H9 (cell line): ENCODE measurements around the gene ATP13A4. TPM values are rescaled to one million over a fixed set of nuclear protein-coding genes. Genes with fewer than 3 reads are reported as not detected.

Source experiments
- DNase-seq: peaks from one replicate; pipeline ENCODE4 v3.0.0-alpha.2; 2017
- H2AFZ ChIP-seq: one replicate; pipeline ENCODE4 v1.6.1; 2013; ENCODE audit warnings: mild to moderate bottlenecking, low read length, control low read depth, moderate library complexity
- H2AK5ac ChIP-seq: 2 replicates; pipeline ENCODE4 v1.6.1; 2013; ENCODE audit warnings: low read length, control low read depth, mixed read lengths; ENCODE audit not compliant: insufficient read length
- H2BK120ac ChIP-seq: one replicate; pipeline ENCODE4 v1.6.1; 2013; ENCODE audit warnings: low read depth, mild to moderate bottlenecking, low read length, control low read depth, inconsistent platforms; ENCODE audit not compliant: poor library complexity, severe bottlenecking
- H2BK12ac ChIP-seq: 2 replicates; pipeline ENCODE4 v1.6.1; 2013; ENCODE audit warnings: low read length, control low read depth, mixed read lengths, low read depth; ENCODE audit not compliant: insufficient read length
- H2BK15ac ChIP-seq: 2 replicates; pipeline ENCODE4 v1.6.1; 2013; ENCODE audit warnings: low read depth, low read length, control low read depth
- H2BK20ac ChIP-seq: one replicate; pipeline ENCODE4 v1.6.1; 2013; ENCODE audit warnings: low read depth, mild to moderate bottlenecking, low read length, control low read depth, inconsistent platforms; ENCODE audit not compliant: poor library complexity, severe bottlenecking
- H2BK5ac ChIP-seq: 2 replicates; pipeline ENCODE4 v1.6.1; 2013; ENCODE audit warnings: low read length, control low read depth, mixed read lengths; ENCODE audit not compliant: insufficient read length
- H3K14ac ChIP-seq: 2 replicates; pipeline ENCODE4 v1.6.1; 2013; ENCODE audit warnings: low read length, control low read depth; ENCODE audit not compliant: insufficient read depth
- H3K18ac ChIP-seq: 2 replicates; pipeline ENCODE4 v1.6.1; 2013; ENCODE audit warnings: low read depth, mild to moderate bottlenecking, mixed read lengths, low read length, control low read depth; ENCODE audit not compliant: insufficient read length
- H3K23ac ChIP-seq: 2 replicates; pipeline ENCODE4 v1.6.1; 2013; ENCODE audit warnings: low read length, control low read depth, mixed read lengths, low read depth; ENCODE audit not compliant: insufficient read length
- H3K23me2 ChIP-seq: 2 replicates; pipeline ENCODE4 v1.6.1; 2013; ENCODE audit warnings: low read depth, mild to moderate bottlenecking, mixed read lengths, low read length, control low read depth; ENCODE audit not compliant: insufficient read length, poor library complexity, severe bottlenecking
- H3K27ac ChIP-seq: 2 replicates; pipeline ENCODE4 v1.5.1; 2013; ENCODE audit warnings: low read length, control low read depth, mixed read lengths, low read depth; ENCODE audit not compliant: insufficient read length
- H3K27me3 ChIP-seq: 2 replicates; pipeline ENCODE4 v1.6.1; 2013; ENCODE audit warnings: low read length, control low read depth, inconsistent platforms; ENCODE audit not compliant: insufficient read depth
- H3K4ac ChIP-seq: 2 replicates; pipeline ENCODE4 v1.6.1; 2013; ENCODE audit warnings: low read depth, mild to moderate bottlenecking, control low read depth, inconsistent platforms, low read length, moderate library complexity
- H3K4me1 ChIP-seq: 2 replicates; pipeline ENCODE4 v1.6.1; 2013; ENCODE audit warnings: low read length, control low read depth, inconsistent platforms; ENCODE audit not compliant: insufficient read depth
- H3K4me2 ChIP-seq: 2 replicates; pipeline ENCODE4 v1.6.1; 2013; ENCODE audit warnings: low read length, control low read depth, mixed read lengths; ENCODE audit not compliant: insufficient read length, insufficient read depth
- H3K56ac ChIP-seq: 2 replicates; pipeline ENCODE4 v1.6.1; 2013; ENCODE audit warnings: low read depth, mild to moderate bottlenecking, mixed read lengths, low read length, control low read depth; ENCODE audit not compliant: insufficient read length
- H3K79me1 ChIP-seq: 2 replicates; pipeline ENCODE4 v1.6.1; 2013; ENCODE audit warnings: low read depth, mild to moderate bottlenecking, moderate library complexity, low read length, control low read depth, inconsistent platforms; ENCODE audit not compliant: insufficient read depth, poor library complexity, severe bottlenecking
- H3K79me2 ChIP-seq: 2 replicates; pipeline ENCODE4 v1.6.1; 2013; ENCODE audit warnings: low read length, control low read depth, inconsistent platforms; ENCODE audit not compliant: insufficient read depth
- H3K9ac ChIP-seq: 2 replicates; pipeline ENCODE4 v1.6.1; 2013; ENCODE audit warnings: low read length, control low read depth, mixed read lengths; ENCODE audit not compliant: insufficient read length; ENCODE audit errors: extremely low read depth
- H3K9me3 ChIP-seq: one replicate; pipeline ENCODE4 v1.6.1; 2013; ENCODE audit warnings: low read depth, low read length, inconsistent platforms; ENCODE audit not compliant: control insufficient read depth
- H3T11ph ChIP-seq: one replicate; pipeline ENCODE4 v1.6.1; 2013; ENCODE audit warnings: mild to moderate bottlenecking, low read length, control low read depth, inconsistent platforms
- H4K20me1 ChIP-seq: one replicate; pipeline ENCODE4 v1.6.1; 2013; ENCODE audit not compliant: control insufficient read depth, insufficient read length, insufficient read depth
- H4K5ac ChIP-seq: 2 replicates; pipeline ENCODE4 v1.6.1; 2013; ENCODE audit warnings: low read depth, mild to moderate bottlenecking, mixed read lengths, low read length, control low read depth; ENCODE audit not compliant: insufficient read length
- H4K8ac ChIP-seq: replicated peaks from 2 replicates; pipeline ENCODE4 v1.6.1; 2013; ENCODE audit warnings: low read length, control low read depth, mixed read lengths, low read depth; ENCODE audit not compliant: insufficient read length
- H4K91ac ChIP-seq: 2 replicates; pipeline ENCODE4 v1.6.1; 2013; ENCODE audit warnings: low read depth, mild to moderate bottlenecking, moderate library complexity, mixed read lengths, low read length, control low read depth; ENCODE audit not compliant: insufficient read length
- H3K27ac Mint-ChIP-seq, 3 experiments: 2 replicates in 2 of 3; 3 replicates in 1 of 3; pipeline ENCODE4 v1.8.0; 2020 to 2021; ENCODE audit warnings: mixed read lengths in 3 of 3, mild to moderate bottlenecking in 1 of 3, moderate library complexity in 1 of 3
- H3K27me3 Mint-ChIP-seq: 2 replicates; pipeline ENCODE4 v1.8.0; 2021; ENCODE audit warnings: low read depth, mild to moderate bottlenecking, moderate library complexity, mixed read lengths
- H3K36me3 Mint-ChIP-seq, 3 experiments: 2 replicates in 2 of 3; 3 replicates in 1 of 3; pipeline ENCODE4 v1.8.0; 2020 to 2021; ENCODE audit warnings: low read depth in 3 of 3, mixed read lengths in 3 of 3; ENCODE audit not compliant: insufficient read depth in 1 of 3
- H3K4me1 Mint-ChIP-seq, 2 experiments: 2 replicates each; pipeline ENCODE4 v1.8.0; 2020; ENCODE audit warnings: mixed read lengths in 2 of 2
- H3K4me3 Mint-ChIP-seq, 2 experiments: 2 replicates in 1 of 2; 3 replicates in 1 of 2; pipeline ENCODE4 v1.8.0; 2020 to 2021; ENCODE audit warnings: mild to moderate bottlenecking in 2 of 2, mixed read lengths in 2 of 2, moderate library complexity in 1 of 2
- H3K9me3 Mint-ChIP-seq, 2 experiments: 2 replicates in 1 of 2; 3 replicates in 1 of 2; pipeline ENCODE4 v1.8.0; 2020; ENCODE audit warnings: mild to moderate bottlenecking in 2 of 2, mixed read lengths in 2 of 2, moderate library complexity in 1 of 2
- CTCF ChIP-seq: fragments of 200-600 bp; sonication (generic); conservative IDR thresholded peaks from 3 replicates; pipeline ENCODE4 v1.8.0; 2021; ENCODE audit warnings: antibody characterized with exemption, mild to moderate bottlenecking
- WGBS: extraction: QIAGEN DNeasy Blood & Tissue Kit; methylation state at CpG from one replicate; pipeline ENCODE4 v1.1.7; 2013; ENCODE audit warnings: missing lambda C conversion rate, low lambda C conversion rate, mixed read lengths; ENCODE audit not compliant: insufficient read length; ENCODE audit errors: extremely low coverage; 5-methylcytosine and 5-hydroxymethylcytosine counted together
- total RNA-seq: library from RNA; stranded (reverse); gene quantifications from 2 replicates; pipeline ENCODE4 v1.2.1, GENCODE V29; 2021

Gene ATP13A4
- total RNA-seq, 1 experiment from 2014 or later: 0.13 TPM

- Mint-ChIP-seq H3K4me1 (peaks cover 25 to 31% of the 10 kb centered on the region in 2 experiments), H3K9me3 (no peaks in the 10 kb centered on the region; a peak in 2 of 5 replicates), H3K27me3 (peaks cover 10% of the 10 kb centered on the region), H3K36me3 (peaks cover 8 to 23% (median 8%) of the 10 kb centered on the region in 3 experiments; a peak in 6 of 7 replicates), H3K27ac (peak overlapping the region in 2 of 3 experiments; percentile 35 to 63; a peak in 3 of 7 replicates), H3K4me3 (peak overlapping the region; percentile 94 to 95)
- no peak overlapping the region for H2BK12ac ChIP-seq
- H4K20me1 ChIP-seq: no peaks in the 10 kb centered on the region
- H3T11ph ChIP-seq: no peak overlapping the region
- no peak overlapping the region for H2BK5ac ChIP-seq
- no peak overlapping the region for H2BK20ac ChIP-seq
- no peak overlapping the region for H4K91ac ChIP-seq
- H3K4me1 ChIP-seq: no peaks in the 10 kb centered on the region
- peaks cover 6% of the 10 kb centered on the region for H3K23me2 ChIP-seq
- no peak for TF ChIP-seq CTCF
- no peak overlapping the region for H2BK15ac ChIP-seq
- H2BK120ac ChIP-seq: no peak overlapping the region
- H2AK5ac ChIP-seq: no peak overlapping the region
- no CpG with 5 or more reads among the region's 1 CpG for WGBS
- no peaks in the 10 kb centered on the region for H3K9me3 ChIP-seq
- H3K27me3 ChIP-seq: no peaks in the 10 kb centered on the region
- H3K4ac ChIP-seq: no peak overlapping the region
- H4K8ac ChIP-seq: no peak overlapping the region
- no peak overlapping the region for H4K5ac ChIP-seq
- no peak overlapping the region for H3K9ac ChIP-seq
- H3K56ac ChIP-seq: no peak overlapping the region
- no peaks in the 10 kb centered on the region for H3K79me1 ChIP-seq
- H3K18ac ChIP-seq: no peak overlapping the region
- H3K23ac ChIP-seq: no peak overlapping the region
- no peak overlapping the region for H3K14ac ChIP-seq
- DNase-seq: no peak
- H3K4me2 ChIP-seq: no peak overlapping the region
- peaks cover 14% of the 10 kb centered on the region; the same call in 1 of the 2 replicates for H3K79me2 ChIP-seq
- H3K27ac ChIP-seq: no peak overlapping the region
- H2AFZ ChIP-seq: no peak overlapping the region
Measured at GRCh38 chr3:193594946-193595689, 40.4 kb upstream of the ATP13A4 start.
